HG03066 (cell line): Measurements from ENCODE around the gene GJC2.
"Not testable (repeated sequence)": the region's sequence is repeated elsewhere in the genome, so short reads cannot be mapped to it uniquely, and the experiment has no call there.

ENCODE experiments used
- ATAC-seq: cut with Tn5 transposase; IDR thresholded peaks from one replicate; pipeline ENCODE4 v1.9.1; 2021; ENCODE audit warnings: low read depth; ENCODE audit not compliant: unreplicated experiment

GJC2 gene

GRCh38 chr1:228149406-228150119 lies at the start of gene GJC2:
TSS of gene GJC2 (plus strand) at chr1:228149930. CDS start at chr1:228157759, 7,829 bp downstream.
- ATAC-seq = no peak

- ATAC-seq = no peak
Measured at GRCh38 chr1:228100822-228101613, 48.7 kb upstream of the GJC2 start.

GRCh38 chr1:228101614-228101993 lies 48.1 kb upstream of the GJC2 start:
- ATAC-seq = no peak

- ATAC-seq = peak; percentile 27
Measured at GRCh38 chr1:228101994-228102790, 47.5 kb upstream of the GJC2 start.

- peak; percentile 65 for ATAC-seq
Measured at GRCh38 chr1:228102791-228103620, 46.7 kb upstream of the GJC2 start, which contains the start of gene C1orf35. TSS of gene C1orf35 (minus strand) at chr1:228103325. CDS start at chr1:228103227, 98 bp downstream.

- ATAC-seq = no peak
Measured at GRCh38 chr1:228104526-228105269, 45.0 kb upstream of the GJC2 start.

GRCh38 chr1:228105270-228105995 lies 44.3 kb upstream of the GJC2 start:
- ATAC-seq = no peak

GRCh38 chr1:228105996-228106799 lies 43.5 kb upstream of the GJC2 start:
- no peak for ATAC-seq

GRCh38 chr1:228106800-228107054 lies 43.0 kb upstream of the GJC2 start:
- ATAC-seq = no peak

- no peak for ATAC-seq
Measured at GRCh38 chr1:228107636-228108035, 42.1 kb upstream of the GJC2 start.

- ATAC-seq = no peak
Measured at GRCh38 chr1:228108055-228108690, 41.6 kb upstream of the GJC2 start.

GRCh38 chr1:228108742-228109072 lies 41.0 kb upstream of the GJC2 start:
- no peak for ATAC-seq

GRCh38 chr1:228109073-228109961 lies 40.4 kb upstream of the GJC2 start, which contains the start of gene MRPL55:
TSS of gene MRPL55 (minus strand) at chr1:228109299. CDS start at chr1:228108260, 1,039 bp downstream.
- peak; percentile 90 for ATAC-seq

- ATAC-seq = peak; percentile 16
Measured at GRCh38 chr1:228109962-228110488, 39.7 kb upstream of the GJC2 start.

- no peak for ATAC-seq
Measured at GRCh38 chr1:228110556-228110955, 39.2 kb upstream of the GJC2 start.

- not testable (repeated sequence) for ATAC-seq
Measured at GRCh38 chr1:228111315-228111714, 38.4 kb upstream of the GJC2 start.

GRCh38 chr1:228112167-228112566 lies 37.6 kb upstream of the GJC2 start:
- no peak for ATAC-seq
